HG03439 (cell line): ENCODE data around the gene CHEK2.
"Not testable (repeated sequence)": the region's sequence is repeated elsewhere in the genome, so short reads cannot be mapped to it uniquely, and the experiment has no call there.

Experiments used
- ATAC-seq: cut with Tn5 transposase; IDR thresholded peaks from one replicate; pipeline ENCODE4 v1.9.1; 2021; ENCODE audit warnings: mild to moderate bottlenecking, moderate library complexity; ENCODE audit not compliant: unreplicated experiment

Gene CHEK2

GRCh38 chr22:28742562-28742962, 942 bp upstream of the CHEK2 start:
- no peak for ATAC-seq

- no peak for ATAC-seq
Observed at GRCh38 chr22:28741200-28741784, 328 bp downstream of the CHEK2 start.

DNA sequence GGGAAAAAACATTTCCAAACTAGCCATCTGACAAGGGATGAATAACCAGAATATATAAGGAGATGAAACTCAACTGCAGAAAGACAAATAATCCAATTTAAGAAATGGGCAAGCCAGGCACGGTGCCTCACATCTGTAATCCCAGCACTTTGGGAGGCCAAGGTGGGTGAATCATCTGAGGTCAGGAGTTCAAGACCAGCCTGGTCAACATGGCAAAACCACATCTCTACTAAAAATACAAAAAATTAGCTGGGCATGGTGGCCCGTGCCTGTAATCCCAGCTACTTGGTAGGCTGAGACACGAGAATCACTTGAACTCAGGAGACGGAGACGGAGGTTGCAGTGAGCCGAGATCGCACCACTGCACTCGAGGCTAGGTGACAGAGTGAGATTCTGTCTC, 2.7 kb downstream of the CHEK2 start:
- ATAC-seq = not testable (repeated sequence)

- ATAC-seq = no peak
Observed at GRCh38 chr22:28737701-28738100, 3.9 kb downstream of the CHEK2 start.

DNA sequence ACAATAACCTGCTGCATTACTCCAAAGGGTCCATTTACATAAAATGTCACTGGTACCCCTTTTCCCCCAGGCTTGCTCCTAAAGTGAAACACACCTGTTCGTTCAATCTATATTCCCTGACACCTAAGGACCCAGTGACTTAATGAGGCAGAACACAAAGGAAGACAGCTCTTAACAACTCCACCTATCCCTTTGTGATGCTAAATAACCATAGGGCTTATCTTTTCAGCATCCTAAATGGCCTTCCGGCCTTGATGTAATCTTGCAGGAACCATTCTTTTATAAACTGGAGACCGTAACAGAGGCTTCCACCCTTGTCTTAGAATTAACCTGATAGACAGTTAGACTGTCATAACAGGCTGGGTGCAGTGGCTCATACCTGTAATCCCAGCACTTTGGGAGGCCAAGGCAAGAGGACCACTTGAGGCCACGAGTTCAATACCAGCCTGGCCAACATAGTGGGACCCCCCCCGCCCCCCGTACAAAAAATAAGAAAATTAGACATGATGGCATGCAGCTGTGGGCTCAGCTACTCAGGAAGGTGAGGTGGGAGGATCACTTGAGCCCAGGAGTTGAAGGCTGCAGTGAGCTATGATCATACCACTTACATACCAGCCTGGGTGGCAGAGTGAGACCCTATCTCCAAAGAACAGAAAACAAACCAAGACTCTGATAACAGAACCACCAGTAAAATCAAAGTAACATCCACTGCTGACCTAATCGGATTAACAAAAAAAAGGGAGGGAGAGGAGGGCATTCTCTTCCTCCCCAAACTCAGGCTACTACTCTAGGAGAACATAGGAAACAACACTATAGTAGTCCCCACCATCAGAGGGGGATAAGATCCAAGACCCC, 5.1 kb downstream of the CHEK2 start:
- no peak for ATAC-seq

DNA sequence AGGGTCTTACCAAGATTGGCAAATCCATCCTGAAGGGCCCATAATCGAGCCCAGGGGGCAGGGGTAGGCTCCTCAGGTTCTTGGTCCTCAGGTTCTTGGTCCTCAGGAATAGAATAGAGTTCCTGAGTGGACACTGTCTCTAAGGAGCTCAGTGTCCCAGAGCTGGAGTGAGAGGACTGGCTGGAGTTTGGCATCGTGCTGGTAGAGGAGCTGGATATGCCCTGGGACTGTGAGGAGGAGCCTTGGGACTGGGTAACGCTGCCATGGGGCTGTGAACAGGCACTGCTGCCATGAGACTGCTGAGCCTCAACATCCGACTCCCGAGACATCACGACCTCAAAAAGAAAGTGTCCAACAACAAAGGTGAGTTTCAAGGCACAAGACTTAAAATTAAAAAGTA, 7.2 kb downstream of the CHEK2 start:
- no peak for ATAC-seq

DNA sequence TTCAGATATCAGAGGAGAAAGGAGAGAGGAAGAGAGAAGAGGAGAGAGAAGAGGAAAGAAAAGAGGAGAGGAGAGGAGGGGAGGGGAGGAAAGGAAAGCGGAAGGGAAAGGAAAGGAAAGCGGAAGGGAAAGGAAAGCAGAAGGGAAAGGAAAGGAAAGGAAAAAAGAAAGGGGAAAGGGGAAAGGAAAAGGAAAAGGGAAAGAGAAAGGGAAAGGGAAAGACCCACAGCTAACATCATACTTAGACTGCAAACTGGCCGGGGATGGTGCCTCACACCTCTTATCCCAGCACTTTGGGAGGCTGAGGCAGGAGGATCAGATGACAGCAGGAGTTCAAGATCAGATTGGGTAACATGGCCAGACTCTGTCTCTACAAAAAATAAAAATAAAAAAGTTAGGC, 11.4 kb downstream of the CHEK2 start:
- ATAC-seq = no peak

DNA sequence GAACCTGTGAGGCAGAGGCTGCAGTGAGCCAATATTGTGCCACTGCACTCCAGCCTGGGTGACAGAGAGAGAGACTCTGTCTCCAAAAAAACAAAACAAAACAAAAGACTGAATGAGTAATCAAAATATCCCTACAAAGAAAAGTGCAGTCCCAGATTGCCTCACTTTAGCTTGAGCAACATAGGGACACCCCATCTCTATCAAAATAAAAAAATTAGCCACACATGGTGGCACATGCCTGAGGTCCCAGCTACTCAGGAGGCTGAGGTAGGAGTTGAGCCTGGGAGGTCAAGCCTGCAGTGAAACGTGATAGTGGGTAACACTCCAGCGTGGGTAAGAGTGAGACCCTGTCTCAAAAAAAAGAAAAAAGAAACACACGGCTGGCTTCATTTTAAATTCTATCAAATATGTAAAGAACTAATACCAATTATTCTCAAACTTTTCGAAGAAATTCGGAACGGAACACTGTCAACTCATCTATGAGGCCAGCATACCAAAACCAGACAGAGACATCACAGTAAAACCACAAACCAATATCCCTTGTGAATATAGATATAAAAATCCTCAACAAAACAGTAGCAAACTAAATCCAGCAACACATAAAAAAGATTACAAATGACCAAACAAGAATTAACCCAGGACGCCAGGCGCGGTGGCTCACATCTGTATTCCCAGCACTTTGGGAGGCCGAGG, 12.9 kb downstream of the CHEK2 start:
- no peak for ATAC-seq

GRCh38 chr22:28728002-28728401, 13.6 kb downstream of the CHEK2 start:
- no peak for ATAC-seq

DNA sequence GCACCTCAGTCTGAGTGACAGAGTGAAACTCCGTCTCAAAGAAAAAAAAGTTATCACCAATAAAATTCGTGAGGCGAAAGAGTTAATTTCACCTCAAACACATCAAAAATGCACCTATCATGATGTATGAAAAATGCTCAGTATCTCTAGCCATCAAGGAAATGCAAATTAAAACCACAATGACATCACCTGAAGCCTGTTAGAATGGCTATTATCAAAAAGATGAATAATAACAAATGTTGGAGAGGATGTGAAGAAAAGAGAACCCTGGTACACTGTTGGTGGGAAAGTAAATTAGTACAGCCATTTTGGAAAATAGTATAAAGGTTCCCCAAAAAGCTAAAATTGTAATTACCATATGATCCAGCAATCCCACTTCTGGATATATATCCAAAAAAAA, 23.6 kb downstream of the CHEK2 start:
- no peak for ATAC-seq

DNA sequence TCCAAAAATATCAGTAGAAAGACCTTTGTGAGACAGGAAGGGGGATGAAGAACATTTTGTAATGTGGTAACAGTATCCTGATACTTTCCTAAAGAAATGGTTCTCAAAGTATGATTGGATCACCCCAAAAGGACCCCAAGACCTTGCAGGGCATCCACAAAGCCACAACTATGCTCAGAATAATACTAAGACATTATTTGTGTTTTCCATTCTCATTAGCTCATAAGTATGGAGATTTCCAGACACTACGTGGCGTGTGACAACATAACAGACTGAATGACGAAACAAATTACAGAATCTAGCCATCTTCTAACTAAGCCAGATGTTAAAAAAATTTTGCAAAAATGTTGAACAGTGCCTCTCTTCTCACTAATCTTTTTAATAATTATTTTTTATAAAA, 24.9 kb downstream of the CHEK2 start:
- ATAC-seq = no peak

GRCh38 chr22:28715611-28716010, 26.0 kb downstream of the CHEK2 start:
- ATAC-seq = no peak

- no peak for ATAC-seq
Observed at GRCh38 chr22:28714043-28714628, 27.5 kb downstream of the CHEK2 start.

DNA sequence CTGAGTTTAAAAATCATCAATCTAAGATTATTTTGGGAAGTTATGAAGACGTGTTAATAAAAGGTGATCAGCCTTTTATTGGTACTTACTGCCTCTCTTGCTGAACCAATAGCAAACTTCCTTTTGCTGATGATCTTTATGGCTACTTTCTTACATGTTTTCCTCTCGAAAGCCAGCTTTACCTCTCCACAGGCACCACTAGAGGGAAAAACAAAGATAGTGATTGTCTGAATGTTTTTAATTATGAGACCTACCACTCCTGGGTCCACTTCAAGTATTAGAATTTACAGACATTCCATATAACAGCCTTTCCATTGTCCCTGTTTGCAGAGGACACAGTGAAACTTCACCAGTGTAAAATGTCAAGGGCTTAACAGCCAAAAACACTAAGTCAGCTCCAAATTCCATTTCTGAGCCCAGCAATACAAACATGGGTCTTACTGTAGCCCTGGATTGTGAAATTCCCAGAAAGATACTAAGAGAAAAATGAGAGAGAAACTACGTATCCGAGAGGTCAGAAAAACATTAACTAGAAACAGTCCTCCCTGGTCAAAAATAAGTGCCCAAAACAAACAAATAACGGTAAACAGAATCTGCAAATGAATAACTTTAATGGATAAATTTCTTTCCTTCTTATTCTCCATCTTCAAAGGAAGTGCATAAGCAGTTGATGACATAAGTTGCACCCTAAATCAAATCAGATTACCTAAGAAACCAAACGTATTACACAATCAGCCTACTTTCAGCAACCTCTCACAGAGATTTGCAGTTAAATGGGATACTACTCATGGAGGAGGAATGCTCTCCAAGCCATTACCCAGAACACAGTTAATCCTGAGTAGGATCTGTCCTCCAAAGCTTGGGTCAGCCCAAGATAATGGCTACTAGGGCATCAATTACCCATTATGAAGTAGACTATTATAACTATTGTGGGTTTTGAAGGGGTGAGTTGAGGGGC, 29.5 kb downstream of the CHEK2 start:
- ATAC-seq = no peak

DNA sequence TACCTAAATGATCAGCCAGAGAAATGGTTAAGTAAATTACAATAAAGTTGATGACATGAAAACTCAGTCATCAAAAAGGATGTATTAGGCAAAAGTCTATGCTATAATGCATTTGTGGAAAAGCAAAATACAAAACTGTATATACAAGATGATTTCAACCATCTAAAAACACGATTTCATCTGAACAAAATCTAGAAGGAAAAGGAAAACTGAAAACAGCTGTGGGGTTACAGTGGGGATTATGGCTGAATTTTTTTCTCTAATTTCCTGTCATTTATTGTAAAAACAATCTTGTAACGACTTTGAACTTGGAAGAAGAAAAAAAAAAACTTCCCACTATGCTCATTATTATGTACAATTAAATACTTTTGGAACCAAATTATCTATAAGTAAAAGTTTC, 30.3 kb downstream of the CHEK2 start:
- ATAC-seq = no peak

DNA sequence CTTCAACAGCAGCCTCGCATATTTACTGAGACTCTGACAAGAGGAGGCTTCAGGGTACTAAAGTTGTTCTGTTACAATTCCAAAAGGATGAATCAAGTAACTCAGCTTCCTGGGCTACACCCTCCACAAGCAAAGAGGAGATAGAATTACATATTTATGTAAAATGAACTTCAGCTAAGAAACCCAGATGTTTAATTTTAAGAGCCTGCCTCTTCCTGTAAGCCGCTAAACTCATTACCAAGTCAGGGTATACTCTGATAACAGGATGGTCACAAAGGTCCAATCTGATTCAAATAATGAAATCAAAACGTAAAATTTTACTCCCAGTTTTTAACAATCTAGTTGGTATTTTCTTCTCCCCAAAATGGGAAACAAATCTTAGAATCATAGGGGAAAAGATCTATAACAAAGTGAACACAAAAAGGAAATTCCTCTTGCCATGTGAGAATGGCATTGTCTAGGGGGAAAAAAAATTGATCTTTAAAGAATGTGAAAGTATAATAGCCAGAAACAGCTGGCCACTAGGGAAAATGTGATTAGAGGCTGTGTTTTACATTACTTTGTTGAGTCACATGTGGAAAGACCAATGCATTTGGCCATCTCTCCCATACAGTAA, 30.9 kb downstream of the CHEK2 start:
- ATAC-seq = no peak

DNA sequence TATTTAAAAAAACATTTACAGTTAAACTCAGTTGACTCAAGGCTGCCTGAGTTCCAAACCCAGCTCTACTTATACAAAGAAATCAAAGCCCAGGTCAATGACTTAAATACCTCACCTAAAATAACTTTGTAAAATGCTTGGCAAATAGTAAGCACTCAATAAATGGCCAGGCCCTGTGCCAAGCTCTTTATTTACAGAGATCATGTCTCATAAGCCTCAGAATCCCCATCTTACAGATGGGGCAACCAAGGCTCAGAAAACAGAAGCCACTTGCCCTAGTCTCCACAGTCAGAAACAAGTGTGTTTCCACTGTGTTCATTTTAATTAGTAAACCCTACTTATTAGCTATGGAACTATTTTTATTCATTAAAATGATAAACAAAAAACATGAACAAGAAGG, 31.5 kb downstream of the CHEK2 start:
- no peak for ATAC-seq

- ATAC-seq = no peak
Observed at GRCh38 chr22:28706845-28707244, 34.8 kb downstream of the CHEK2 start.

- ATAC-seq = no peak
Observed at GRCh38 chr22:28703436-28703835, 38.2 kb downstream of the CHEK2 start.

GRCh38 chr22:28702891-28703290, 38.7 kb downstream of the CHEK2 start:
- no peak for ATAC-seq
